HCT116 (cell line): Measurements from ENCODE around the gene CA12.

Source experiments
- CTCF ChIP-seq, 3 experiments: fragments of 200-600 bp in 1 of 3; sonication (generic) in 1 of 3; IDR thresholded peaks in 2 of 3; conservative IDR thresholded peaks in 1 of 3; 2 replicates each; pipeline ENCODE4 v1.5.1; 2012 to 2017; ENCODE audit warnings: low read depth in 2 of 3, low read length in 2 of 3, antibody characterized with exemption in 1 of 3, borderline replicate concordance in 1 of 3, control low read depth in 1 of 3, mild to moderate bottlenecking in 1 of 3, mixed read lengths in 1 of 3, mixed run types in 1 of 3, moderate library complexity in 1 of 3; ENCODE audit not compliant: insufficient read depth in 1 of 3
- POLR2A ChIP-seq: IDR thresholded peaks from 2 replicates; pipeline ENCODE4 v1.7.0; 2011; ENCODE audit warnings: borderline replicate concordance; ENCODE audit not compliant: insufficient read depth, insufficient read length; ENCODE audit errors: extremely low read depth
- YY1 ChIP-seq: IDR thresholded peaks from 2 replicates; pipeline ENCODE4 v1.6.1; 2011; ENCODE audit warnings: low read length, low read depth, moderate library complexity, mild to moderate bottlenecking; ENCODE audit not compliant: insufficient replicate concordance; ENCODE audit errors: extremely low read depth

DNA sequence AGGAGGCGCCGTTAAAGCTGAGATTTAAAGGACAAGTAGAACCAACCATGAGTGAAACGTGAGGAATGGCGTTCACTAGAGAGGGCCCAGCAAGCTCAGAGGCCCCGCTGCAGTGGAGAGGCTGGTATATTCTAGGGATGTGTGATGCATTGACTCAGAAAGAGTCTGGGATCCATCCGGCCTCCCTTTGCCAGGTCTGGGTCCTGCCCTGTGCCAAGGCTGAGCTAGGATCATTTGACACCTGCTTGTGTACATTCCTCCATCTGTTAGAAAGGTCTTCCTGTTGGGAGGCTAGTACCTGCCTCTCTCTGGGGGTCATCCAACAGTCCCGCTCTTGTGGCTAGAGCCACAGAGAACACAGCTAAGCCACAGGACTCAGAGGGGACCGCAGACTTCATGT lies 28.4 kb downstream of the CA12 start:
- TF ChIP-seq CTCF (IDR thresholded peaks at IDR 0.05 in 2 of 3, conservative IDR thresholded peaks at IDR 0.05 in 1 of 3; ENCODE audit: borderline replicate concordance in 1 of 3, insufficient read depth in 1 of 3, low read depth in 2 of 3, low read length in 2 of 3) (no peak), YY1 (no peak), POLR2A (no peak)
